Stimulated activated memory B cell treated with anti-CD40 and anti-IgM and Interleukin-4, amounts not matched to agents 10 μg/mL and 1 μg/mL and 100 μg/mL, for 72 hours (primary cell): Measurements from ENCODE around the gene NFU1.

Experiments used
- ATAC-seq: fragments of 150-1000 bp; cut with Tn5 transposase; 2 replicates; pipeline ENCODE4 v1.10.0; 2021
- H3K27ac Mint-ChIP-seq: one replicate; pipeline ENCODE4 v1.8.0; 2022; ENCODE audit warnings: mild to moderate bottlenecking, mixed read lengths
- H3K27me3 Mint-ChIP-seq: one replicate; pipeline ENCODE4 v1.8.0; 2022; ENCODE audit warnings: mixed read lengths
- H3K36me3 Mint-ChIP-seq: one replicate; pipeline ENCODE4 v1.8.0; 2022; ENCODE audit warnings: mixed read lengths
- H3K4me1 Mint-ChIP-seq: one replicate; pipeline ENCODE4 v1.8.0; 2022; ENCODE audit warnings: mixed read lengths
- H3K4me3 Mint-ChIP-seq: one replicate; pipeline ENCODE4 v1.8.0; 2022; ENCODE audit warnings: mild to moderate bottlenecking, moderate library complexity, mixed read lengths
- H3K9me3 Mint-ChIP-seq: one replicate; pipeline ENCODE4 v1.8.0; 2022; ENCODE audit warnings: mixed read lengths

Gene NFU1

DNA sequence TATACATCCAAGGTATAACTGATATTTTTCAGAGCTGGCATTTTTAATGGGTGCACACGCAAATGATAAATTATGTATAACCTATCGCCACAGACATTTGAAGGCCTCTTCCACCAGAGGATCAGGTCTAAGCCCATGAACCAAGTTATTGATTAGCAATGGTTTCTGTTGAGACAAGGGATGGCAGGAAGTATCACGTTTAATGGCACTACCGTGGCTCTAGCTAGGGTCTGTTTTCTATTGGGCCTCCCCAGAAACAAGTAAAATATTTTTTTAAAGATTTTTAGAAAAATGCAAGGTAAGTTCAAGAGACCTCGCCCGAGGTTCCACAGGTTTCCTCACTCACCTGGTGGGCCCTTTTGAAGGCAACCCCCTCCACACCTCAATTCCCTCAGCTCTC lies 50.9 kb downstream of the NFU1 start:
- H3K27me3 Mint-ChIP-seq = no peaks in the 10 kb centered on the region
- ATAC-seq = no peak
- H3K9me3 Mint-ChIP-seq = no peaks in the 10 kb centered on the region
- H3K27ac Mint-ChIP-seq = peak overlapping the region; percentile 85
- peaks cover 44% of the 10 kb centered on the region for H3K4me1 Mint-ChIP-seq
- peak overlapping the region; percentile 85 for H3K4me3 Mint-ChIP-seq
- H3K36me3 Mint-ChIP-seq = peaks cover 13% of the 10 kb centered on the region

GRCh38 chr2:69385443-69386151 lies 51.6 kb downstream of the NFU1 start:
- Mint-ChIP-seq H3K4me3 (peak overlapping the region; percentile 85), H3K27me3 (no peaks in the 10 kb centered on the region), H3K4me1 (peaks cover 52% of the 10 kb centered on the region), H3K36me3 (peaks cover 19% of the 10 kb centered on the region), H3K9me3 (no peaks in the 10 kb centered on the region), H3K27ac (no peak overlapping the region)
- no peak for ATAC-seq

DNA sequence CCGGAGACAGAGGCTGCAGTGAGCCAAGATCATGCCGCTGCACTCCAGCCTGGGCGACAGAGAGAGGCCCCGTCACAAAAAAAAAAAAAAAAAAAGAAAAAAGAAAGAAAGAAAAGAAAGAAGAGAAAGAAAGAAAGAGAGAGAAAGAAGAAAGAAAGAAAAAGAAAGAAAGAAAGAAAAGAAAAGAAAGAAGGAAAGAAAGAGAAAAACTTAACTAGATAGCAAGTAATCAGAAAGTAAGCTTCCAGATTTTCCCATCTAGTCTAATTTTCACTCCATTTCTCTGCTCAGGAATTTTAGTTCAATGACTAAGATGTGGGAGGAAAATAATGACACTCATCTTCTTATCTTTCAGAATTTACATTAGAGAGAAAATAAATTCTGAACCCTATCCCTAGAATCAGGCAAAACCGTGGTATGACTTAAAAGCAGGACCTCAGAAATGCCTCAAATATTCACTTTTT lies 52.6 kb downstream of the NFU1 start:
- Mint-ChIP-seq H3K9me3 (no peaks in the 10 kb centered on the region), H3K36me3 (peaks cover 24% of the 10 kb centered on the region), H3K27me3 (no peaks in the 10 kb centered on the region), H3K27ac (no peak overlapping the region), H3K4me3 (no peak overlapping the region), H3K4me1 (peaks cover 56% of the 10 kb centered on the region)
- no peak for ATAC-seq

GRCh38 chr2:69383176-69383812 lies 53.9 kb downstream of the NFU1 start:
- H3K27ac Mint-ChIP-seq = no peak overlapping the region
- peaks cover 24% of the 10 kb centered on the region for H3K36me3 Mint-ChIP-seq
- ATAC-seq = no peak
- peaks cover 53% of the 10 kb centered on the region for H3K4me1 Mint-ChIP-seq
- H3K27me3 Mint-ChIP-seq = no peaks in the 10 kb centered on the region
- H3K9me3 Mint-ChIP-seq = no peaks in the 10 kb centered on the region
- no peak overlapping the region for H3K4me3 Mint-ChIP-seq

- peak overlapping the region; percentile 31 for H3K27ac Mint-ChIP-seq
- H3K4me3 Mint-ChIP-seq = no peak overlapping the region
- H3K4me1 Mint-ChIP-seq = peaks cover 46% of the 10 kb centered on the region
- H3K36me3 Mint-ChIP-seq = peaks cover 24% of the 10 kb centered on the region
- no peaks in the 10 kb centered on the region for H3K27me3 Mint-ChIP-seq
- no peak for ATAC-seq
- no peaks in the 10 kb centered on the region for H3K9me3 Mint-ChIP-seq
Observed at GRCh38 chr2:69382547-69382946, 54.7 kb downstream of the NFU1 start.

DNA sequence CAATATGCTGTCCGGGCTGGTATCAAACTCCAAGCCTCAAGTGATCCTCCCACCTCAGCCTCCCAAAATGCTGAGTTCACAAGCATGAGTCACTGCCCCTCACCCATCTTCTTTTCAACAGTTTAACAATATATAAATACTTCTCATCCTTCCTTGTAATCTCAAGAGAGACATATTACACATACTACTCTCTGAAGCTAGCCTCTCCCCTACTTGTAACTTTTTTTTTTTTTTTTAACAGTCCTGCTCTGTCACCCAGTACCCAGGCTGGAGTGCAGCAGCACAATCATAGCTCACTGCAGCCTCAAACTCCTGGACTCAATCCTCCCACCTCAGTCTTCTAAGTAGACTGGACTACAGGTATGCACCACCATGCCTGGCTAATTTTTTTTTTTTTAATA lies 55.9 kb downstream of the NFU1 start:
- peak overlapping the region; percentile 0 for H3K27ac Mint-ChIP-seq
- no peak overlapping the region for H3K4me3 Mint-ChIP-seq
- H3K4me1 Mint-ChIP-seq = peaks cover 41% of the 10 kb centered on the region
- H3K9me3 Mint-ChIP-seq = no peaks in the 10 kb centered on the region
- ATAC-seq = no peak
- H3K36me3 Mint-ChIP-seq = peaks cover 24% of the 10 kb centered on the region
- no peaks in the 10 kb centered on the region for H3K27me3 Mint-ChIP-seq

DNA sequence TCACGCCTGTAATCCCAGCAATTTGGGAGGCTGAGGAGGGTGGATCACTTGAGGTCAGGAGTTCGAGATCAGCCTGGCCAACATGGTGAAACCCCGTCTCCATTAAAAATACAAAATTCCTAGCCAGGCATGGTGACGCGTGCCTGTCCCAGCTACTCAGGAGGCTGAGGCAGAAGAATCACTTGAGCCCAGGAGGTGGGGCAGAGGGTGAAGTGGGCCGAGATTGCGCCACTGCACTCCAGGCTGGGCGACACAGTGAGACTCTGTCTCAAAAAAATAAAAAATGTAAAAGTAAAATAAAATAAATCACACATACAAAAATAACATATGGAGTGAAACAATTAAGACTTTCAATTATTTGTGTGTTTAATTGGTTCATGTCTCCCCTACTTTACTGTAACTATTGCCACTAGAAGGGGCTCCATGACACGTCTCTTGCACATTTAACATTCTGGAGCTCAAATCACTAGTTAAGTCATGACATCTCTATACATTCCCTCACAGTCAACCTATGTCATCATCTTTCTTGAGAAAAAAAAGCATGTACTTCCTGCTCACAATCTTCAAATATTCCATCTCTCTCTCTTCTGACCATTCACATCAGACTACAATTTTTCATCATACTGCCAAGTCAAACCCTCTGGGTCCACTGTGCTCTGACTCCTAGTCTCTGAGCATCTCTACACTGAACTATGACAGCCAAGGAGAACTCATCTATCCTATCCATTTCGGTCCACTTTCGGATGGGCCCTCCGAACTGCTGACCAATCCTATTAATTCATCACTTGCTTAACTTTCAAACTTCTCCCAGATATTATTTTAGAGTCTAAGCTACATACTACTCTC lies 56.9 kb downstream of the NFU1 start:
- H3K36me3 Mint-ChIP-seq = peaks cover 28% of the 10 kb centered on the region
- H3K27me3 Mint-ChIP-seq = no peaks in the 10 kb centered on the region
- peaks cover 42% of the 10 kb centered on the region for H3K4me1 Mint-ChIP-seq
- no peak for ATAC-seq
- H3K4me3 Mint-ChIP-seq = no peak overlapping the region
- no peaks in the 10 kb centered on the region for H3K9me3 Mint-ChIP-seq
- H3K27ac Mint-ChIP-seq = peak overlapping the region; percentile 0

GRCh38 chr2:69376403-69376802 lies 60.8 kb downstream of the NFU1 start:
- no peak overlapping the region for H3K4me3 Mint-ChIP-seq
- H3K27me3 Mint-ChIP-seq = no peaks in the 10 kb centered on the region
- no peak for ATAC-seq
- H3K4me1 Mint-ChIP-seq = peaks cover 24% of the 10 kb centered on the region
- H3K27ac Mint-ChIP-seq = no peak overlapping the region
- H3K36me3 Mint-ChIP-seq = peaks cover 30% of the 10 kb centered on the region
- H3K9me3 Mint-ChIP-seq = no peaks in the 10 kb centered on the region

GRCh38 chr2:69375494-69376353 lies 61.5 kb downstream of the NFU1 start:
- H3K4me1 Mint-ChIP-seq = peaks cover 17% of the 10 kb centered on the region
- H3K4me3 Mint-ChIP-seq = no peak overlapping the region
- no peaks in the 10 kb centered on the region for H3K9me3 Mint-ChIP-seq
- peaks cover 27% of the 10 kb centered on the region for H3K36me3 Mint-ChIP-seq
- no peak overlapping the region for H3K27ac Mint-ChIP-seq
- ATAC-seq = no peak
- no peaks in the 10 kb centered on the region for H3K27me3 Mint-ChIP-seq

- peaks cover 45% of the 10 kb centered on the region for H3K36me3 Mint-ChIP-seq
- H3K27ac Mint-ChIP-seq = no peak overlapping the region
- no peak overlapping the region for H3K4me3 Mint-ChIP-seq
- no peak for ATAC-seq
- H3K4me1 Mint-ChIP-seq = peaks cover 12% of the 10 kb centered on the region
- no peaks in the 10 kb centered on the region for H3K27me3 Mint-ChIP-seq
- H3K9me3 Mint-ChIP-seq = no peaks in the 10 kb centered on the region
Observed at GRCh38 chr2:69372767-69373166, 64.5 kb downstream of the NFU1 start.

DNA sequence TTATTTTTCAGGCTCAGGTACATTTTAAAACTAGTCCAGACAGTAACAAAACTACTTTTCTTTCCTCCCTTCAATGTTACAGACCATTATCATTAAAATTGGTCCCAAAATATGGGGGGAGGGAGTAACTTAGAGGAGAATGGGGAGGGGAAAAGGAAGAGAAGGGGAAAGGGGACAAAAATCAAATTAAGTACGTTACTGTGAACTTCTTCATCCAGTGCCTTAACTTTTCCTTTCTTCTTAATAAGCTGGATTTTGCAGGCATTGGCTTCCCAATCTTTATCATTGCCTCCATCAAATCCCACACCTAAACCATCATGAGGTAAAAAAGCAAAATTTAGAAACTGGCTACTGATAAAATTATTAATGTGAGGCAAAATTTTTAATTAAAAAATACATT lies 67.4 kb downstream of the NFU1 start:
- no peaks in the 10 kb centered on the region for H3K4me1 Mint-ChIP-seq
- H3K27me3 Mint-ChIP-seq = no peaks in the 10 kb centered on the region
- no peaks in the 10 kb centered on the region for H3K9me3 Mint-ChIP-seq
- no peak for ATAC-seq
- H3K4me3 Mint-ChIP-seq = no peak overlapping the region
- no peak overlapping the region for H3K27ac Mint-ChIP-seq
- H3K36me3 Mint-ChIP-seq = peaks cover 57% of the 10 kb centered on the region

DNA sequence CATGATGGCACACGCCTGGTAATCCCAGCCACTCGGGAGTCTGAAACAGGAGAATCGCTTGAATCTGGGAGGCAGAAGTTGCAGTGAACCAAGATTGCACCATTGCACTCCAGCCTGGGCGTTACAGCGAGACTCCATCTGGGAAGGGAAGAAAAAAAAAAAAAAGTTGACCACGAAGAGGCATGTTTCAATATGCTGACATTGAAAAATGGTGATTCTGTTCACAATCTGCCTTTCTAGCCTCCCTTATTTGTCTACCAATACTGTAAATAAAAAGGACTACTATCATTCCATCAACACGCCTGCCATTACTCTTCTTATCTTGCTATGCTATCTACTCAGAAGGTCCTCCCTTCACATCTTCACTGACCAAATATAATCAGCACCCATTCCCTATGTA lies 68.6 kb downstream of the NFU1 start:
- no peak for ATAC-seq
- H3K36me3 Mint-ChIP-seq = peaks cover 59% of the 10 kb centered on the region
- H3K9me3 Mint-ChIP-seq = no peaks in the 10 kb centered on the region
- no peak overlapping the region for H3K4me3 Mint-ChIP-seq
- no peaks in the 10 kb centered on the region for H3K4me1 Mint-ChIP-seq
- H3K27me3 Mint-ChIP-seq = no peaks in the 10 kb centered on the region
- no peak overlapping the region for H3K27ac Mint-ChIP-seq

GRCh38 chr2:69359371-69359770 lies 77.9 kb downstream of the NFU1 start:
- ATAC-seq = no peak
- Mint-ChIP-seq H3K4me3 (no peak overlapping the region), H3K27ac (no peak overlapping the region), H3K36me3 (peaks cover 46% of the 10 kb centered on the region), H3K27me3 (no peaks in the 10 kb centered on the region), H3K9me3 (no peaks in the 10 kb centered on the region), H3K4me1 (no peaks in the 10 kb centered on the region)

DNA sequence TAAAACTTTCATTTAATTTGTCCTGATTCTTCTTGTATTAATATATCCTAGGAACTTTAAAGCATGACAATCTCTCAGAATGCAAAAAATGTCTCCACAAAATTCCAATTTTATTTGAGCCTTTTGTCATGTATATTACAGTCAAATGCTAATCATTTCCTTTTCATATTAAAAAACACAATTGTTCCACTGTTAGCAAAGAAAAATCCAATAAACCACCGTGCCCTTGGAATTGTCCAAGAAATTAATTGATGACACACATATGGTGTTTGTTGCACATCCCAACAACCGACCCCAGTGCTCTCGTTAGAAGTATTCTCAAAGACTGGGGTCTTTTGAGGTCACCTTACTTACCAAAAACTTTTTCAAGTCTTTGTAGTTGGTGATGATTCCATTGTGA lies 78.3 kb downstream of the NFU1 start:
- Mint-ChIP-seq H3K27ac (no peak overlapping the region), H3K9me3 (no peaks in the 10 kb centered on the region), H3K4me1 (no peaks in the 10 kb centered on the region), H3K27me3 (no peaks in the 10 kb centered on the region), H3K4me3 (no peak overlapping the region), H3K36me3 (peaks cover 50% of the 10 kb centered on the region)
- ATAC-seq = no peak

DNA sequence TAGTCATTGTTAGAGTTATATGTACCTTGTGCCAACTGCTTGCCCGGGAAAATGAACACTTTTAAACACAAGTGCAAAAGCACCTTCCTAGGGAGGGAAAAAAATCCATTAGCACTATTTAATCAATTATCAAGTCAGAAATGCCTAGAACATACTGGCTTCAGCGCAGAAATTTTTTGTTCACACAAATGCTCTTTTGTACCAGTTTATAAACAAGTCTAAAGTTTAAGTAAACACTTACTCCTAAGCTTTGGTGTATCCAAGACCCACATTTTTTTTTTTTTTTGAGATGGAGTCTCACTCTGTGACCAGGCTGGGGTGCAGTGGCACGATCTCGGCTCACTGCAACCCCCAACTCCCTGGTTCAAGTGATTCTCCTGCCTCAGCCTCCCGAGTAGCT lies 80.8 kb downstream of the NFU1 start:
- Mint-ChIP-seq H3K36me3 (peaks cover 47% of the 10 kb centered on the region), H3K9me3 (no peaks in the 10 kb centered on the region), H3K4me3 (no peak overlapping the region)

More for the DNA sequence above, 80.8 kb downstream of the NFU1 start:
- ATAC-seq = no peak
- Mint-ChIP-seq H3K27me3 (no peaks in the 10 kb centered on the region), H3K27ac (no peak overlapping the region), H3K4me1 (no peaks in the 10 kb centered on the region)
